IMR-90 (cell line): ENCODE data around the gene PCYOX1L. TPM values are rescaled to one million over a fixed set of nuclear protein-coding genes. Genes with fewer than 3 reads are reported as not detected.

ENCODE experiments used
- ATAC-seq: fragments of 200-7000 bp; cut with Tn5 transposase; 2 replicates; pipeline ENCODE4 v1.9.1; 2020; ENCODE audit warnings: low read depth, mild to moderate bottlenecking, moderate library complexity
- BruUV-seq: library from RNA; stranded (reverse); fragments of 400-500 nt; replicated peaks from 2 replicates; lab custom pipeline; 2021; lab: Mats Ljungman, UMichigan
- CTCF ChIA-PET: fragments of 300-600 bp; formaldehyde crosslinking; extraction: SDS; loops from one replicate; lab custom pipeline; 2021; ENCODE audit warnings: antibody characterized with exemption; lab: Yijun Ruan, JAX
- POLR2A ChIA-PET: fragments of 300-600 bp; sonication (Branson Sonifier 250); formaldehyde crosslinking; loops from one replicate; lab custom pipeline; 2022; ENCODE audit warnings: antibody characterized with exemption; ENCODE audit not compliant: unreplicated experiment; lab: Charles Lee
- DNase-seq: peaks from one replicate; pipeline ENCODE4 v3.0.0; 2013
- H2AFZ ChIP-seq: replicated peaks from 2 replicates; pipeline ENCODE3; 2013; ENCODE audit warnings: low read length, mild to moderate bottlenecking; ENCODE audit not compliant: poor library complexity
- H2AK5ac ChIP-seq: 2 replicates; pipeline ENCODE4 v1.6.1; 2013; ENCODE audit warnings: low read depth, low read length, inconsistent platforms
- H2AK9ac ChIP-seq: replicated peaks from 2 replicates; pipeline ENCODE3; 2013; ENCODE audit warnings: mild to moderate bottlenecking, low read depth, low read length, moderate library complexity; ENCODE audit not compliant: poor library complexity
- H2BK120ac ChIP-seq: 2 replicates; pipeline ENCODE4 v1.6.1; 2013; ENCODE audit warnings: low read depth, low read length, inconsistent platforms
- H2BK15ac ChIP-seq: 3 replicates; pipeline ENCODE4 v1.6.1; 2013; ENCODE audit warnings: low read depth, low read length, inconsistent platforms
- H2BK20ac ChIP-seq: 2 replicates; pipeline ENCODE4 v1.6.1; 2013; ENCODE audit warnings: low read depth, mild to moderate bottlenecking, inconsistent platforms, low read length, moderate library complexity
- H2BK5ac ChIP-seq: 2 replicates; pipeline ENCODE4 v1.6.1; 2013; ENCODE audit warnings: mild to moderate bottlenecking, low read depth, low read length, inconsistent platforms; ENCODE audit not compliant: poor library complexity, severe bottlenecking
- H3K14ac ChIP-seq: replicated peaks from 2 replicates; pipeline ENCODE4 v1.6.1; 2013; ENCODE audit warnings: low read depth, low read length, inconsistent platforms
- H3K18ac ChIP-seq: 2 replicates; pipeline ENCODE4 v1.6.1; 2013; ENCODE audit warnings: low read depth, low read length, control low read depth
- H3K23ac ChIP-seq: 2 replicates; pipeline ENCODE4 v1.6.1; 2013; ENCODE audit warnings: low read depth, low read length, inconsistent platforms
- H3K27ac ChIP-seq: 2 replicates; pipeline ENCODE4 v1.5.1; 2013; ENCODE audit warnings: mild to moderate bottlenecking, control low read depth, low read length; ENCODE audit not compliant: insufficient read depth
- H3K27me3 ChIP-seq: 2 replicates; pipeline ENCODE4 v1.6.1; 2013; ENCODE audit warnings: low read length; ENCODE audit not compliant: control insufficient read depth, insufficient read depth
- H3K36me3 ChIP-seq: 2 replicates; pipeline ENCODE4 v1.6.1; 2013; ENCODE audit warnings: low read length, mixed read lengths; ENCODE audit not compliant: control insufficient read depth, insufficient read depth
- H3K4ac ChIP-seq: 2 replicates; pipeline ENCODE4 v1.6.1; 2013; ENCODE audit warnings: low read depth, low read length, inconsistent platforms
- H3K4me1 ChIP-seq: 2 replicates; pipeline ENCODE4 v1.6.1; 2013; ENCODE audit warnings: low read length, mixed read lengths; ENCODE audit not compliant: control insufficient read depth, insufficient read depth
- H3K4me2 ChIP-seq: 2 replicates; pipeline ENCODE4 v1.6.1; 2013; ENCODE audit warnings: low read depth, mild to moderate bottlenecking, control low read depth, low read length, moderate library complexity
- H3K4me3 ChIP-seq: 2 replicates; pipeline ENCODE4 v1.5.1; 2013; ENCODE audit warnings: low read depth, mild to moderate bottlenecking, control low read depth, low read length, moderate library complexity; ENCODE audit not compliant: insufficient read depth
- H3K56ac ChIP-seq: 2 replicates; pipeline ENCODE4 v1.6.1; 2013; ENCODE audit warnings: low read length, inconsistent platforms; ENCODE audit not compliant: insufficient read depth; ENCODE audit errors: extremely low read depth
- H3K79me1 ChIP-seq, 2 experiments: 2 replicates each; pipeline ENCODE4 v1.6.1; 2013; ENCODE audit warnings: low read length in 2 of 2, inconsistent platforms in 1 of 2, low read depth in 1 of 2
- H3K9ac ChIP-seq: 2 replicates; pipeline ENCODE4 v1.6.1; 2013; ENCODE audit warnings: low read depth, low read length, control low read depth
- H3K9me1 ChIP-seq: 2 replicates; pipeline ENCODE4 v1.6.1; 2013; ENCODE audit warnings: low read length, inconsistent platforms; ENCODE audit not compliant: insufficient read depth
- H3K9me3 ChIP-seq: 2 replicates; pipeline ENCODE4 v1.6.1; 2013; ENCODE audit warnings: low read length; ENCODE audit not compliant: control insufficient read depth, insufficient read depth
- H4K20me1 ChIP-seq: 2 replicates; pipeline ENCODE4 v1.6.1; 2013; ENCODE audit warnings: low read length, inconsistent platforms; ENCODE audit not compliant: insufficient read depth
- H4K5ac ChIP-seq: 2 replicates; pipeline ENCODE4 v1.6.1; 2013; ENCODE audit warnings: mild to moderate bottlenecking, low read depth, low read length, control low read depth
- H4K8ac ChIP-seq, 2 experiments: 2 replicates each; pipeline ENCODE4 v1.6.1; 2013; ENCODE audit warnings: low read depth in 2 of 2, low read length in 2 of 2, control low read depth in 1 of 2, inconsistent platforms in 1 of 2
- H4K91ac ChIP-seq: 2 replicates; pipeline ENCODE4 v1.6.1; 2013; ENCODE audit warnings: low read depth, low read length, inconsistent platforms; ENCODE audit not compliant: insufficient read depth
- BHLHE40 ChIP-seq: fragments of 150-350 bp; IDR thresholded peaks from 2 replicates; pipeline ENCODE4 v1.6.1; 2016; ENCODE audit warnings: mild to moderate bottlenecking, low read depth, low read length
- CEBPB ChIP-seq: IDR thresholded peaks from 2 replicates; pipeline ENCODE4 v1.6.1; 2012; ENCODE audit warnings: low read depth, low read length, improper control_type of control experiment
- CHD1 ChIP-seq: IDR thresholded peaks from 2 replicates; pipeline ENCODE4 v1.6.1; 2012; ENCODE audit warnings: low read depth, low read length, improper control_type of control experiment
- ELK1 ChIP-seq: fragments of 150-350 bp; IDR thresholded peaks from 2 replicates; pipeline ENCODE4 v1.6.1; 2016; ENCODE audit warnings: low read depth, mild to moderate bottlenecking, low read length, moderate library complexity, borderline replicate concordance
- FOS ChIP-seq: fragments of 150-350 bp; IDR thresholded peaks from 2 replicates; pipeline ENCODE4 v1.6.1; 2016; ENCODE audit warnings: low read depth, low read length
- MAFK ChIP-seq: IDR thresholded peaks from 2 replicates; pipeline ENCODE4 v1.6.1; 2012; ENCODE audit warnings: low read depth, low read length, improper control_type of control experiment
- MAZ ChIP-seq: IDR thresholded peaks from 2 replicates; pipeline ENCODE4 v1.6.1; 2012; ENCODE audit warnings: low read depth, mild to moderate bottlenecking, low read length, improper control_type of control experiment, moderate library complexity, borderline replicate concordance
- MXI1 ChIP-seq: IDR thresholded peaks from 2 replicates; pipeline ENCODE4 v1.6.1; 2012; ENCODE audit warnings: low read depth, mild to moderate bottlenecking, low read length, moderate library complexity, borderline replicate concordance
- NFE2L2 ChIP-seq: fragments of 150-350 bp; IDR thresholded peaks from 2 replicates; pipeline ENCODE4 v1.6.1; 2016; ENCODE audit warnings: low read depth, mild to moderate bottlenecking, low read length
- POLR2A ChIP-seq: IDR thresholded peaks from 2 replicates; pipeline ENCODE4 v1.6.1; 2012; ENCODE audit warnings: mild to moderate bottlenecking, low read depth, low read length
- RAD21 ChIP-seq: IDR thresholded peaks from 2 replicates; pipeline ENCODE4 v1.6.1; 2012; ENCODE audit warnings: low read length, improper control_type of control experiment
- RCOR1 ChIP-seq: IDR thresholded peaks from 2 replicates; pipeline ENCODE4 v1.6.1; 2012; ENCODE audit warnings: mild to moderate bottlenecking, low read length, improper control_type of control experiment; ENCODE audit not compliant: insufficient replicate concordance
- RFX5 ChIP-seq: IDR thresholded peaks from 2 replicates; pipeline ENCODE4 v1.8.0; 2012; ENCODE audit warnings: low read depth, mild to moderate bottlenecking, low read length, moderate library complexity
- SMC3 ChIP-seq: fragments of 150-350 bp; IDR thresholded peaks from 2 replicates; pipeline ENCODE4 v1.6.1; 2016; ENCODE audit warnings: low read depth, mild to moderate bottlenecking, antibody characterized with exemption, low read length, moderate library complexity
- WGBS, 2 experiments: methylation state at CpG; one replicate each; pipeline versions ENCODE4 v1.1.5 to v1.1.7; 2013; ENCODE audit warnings: missing lambda C conversion rate in 2 of 2; ENCODE audit not compliant: insufficient read length in 1 of 2; ENCODE audit errors: extremely low coverage in 2 of 2; 5-methylcytosine and 5-hydroxymethylcytosine counted together
- dilution Hi-C: fragments of 300-500 bp; cut with HindIII; formaldehyde crosslinking; loops from one replicate; pipeline ENCODE4 v1.14.3; 2018; ENCODE audit warnings: low sequenced_read_pairs; ENCODE audit not compliant: unreplicated experiment
- in situ Hi-C: fragments of 300-500 bp; cut with MboI; formaldehyde crosslinking; loops from 3 replicates; pipeline ENCODE4 v1.14.3; 2019; ENCODE audit warnings: low sequenced_read_pairs, inconsistent platforms, mixed read lengths
- intact Hi-C: fragments of 100-400 bp; cut with micrococcal nuclease; formaldehyde crosslinking; loops from 2 replicates; pipeline ENCODE4 v1.10.0; 2022
- polyA plus RNA-seq, 3 experiments: library from polyadenylated mRNA; depleted of rRNA; stranded (reverse); fragments of >200 nt; gene quantifications; 2 replicates each; pipeline ENCODE4 v1.2.3, GENCODE V29; 2012; ENCODE audit warnings: low replicate concordance in 1 of 3
- total RNA-seq: library from RNA; depleted of rRNA; stranded (reverse); fragments of >200 nt; gene quantifications from 2 replicates; pipeline ENCODE4 v1.2.3, GENCODE V29; 2012
- TF ChIP-seq, protein P1 (sequence below): conservative IDR thresholded peaks from 2 replicates; pipeline ENCODE4 v1.5.1; 2012; ENCODE audit warnings: mild to moderate bottlenecking, low read depth, low read length, improper control_type of control experiment
- TF ChIP-seq, protein P2 (sequence below): fragments of 150-350 bp; IDR thresholded peaks from 2 replicates; pipeline ENCODE4 v1.6.1; 2017; ENCODE audit warnings: mild to moderate bottlenecking, antibody characterized with exemption, low read length, low read depth

Gene PCYOX1L
- total and polyA plus RNA-seq, 2 of the 4 experiments (the other 2 are of a cell fraction): 7.0 to 14.3 TPM

GRCh38 chr5:149315753-149316152 lies 42.1 kb upstream of the PCYOX1L start:
- no peaks in the 10 kb centered on the region for H4K20me1 ChIP-seq
- ChIA-PET POLR2A (no interaction called here), CTCF (interaction anchor here (0.9 to 2.7 kb wide), 2 partner anchors 27 to 52 kb away, joined by 3 to 8 read pairs; no protein-coding TSS in a partner anchor)
- no TSS peak for BruUV-seq
- H3K9ac ChIP-seq: no peak overlapping the region
- in situ Hi-C loops (no loop called here), intact Hi-C loops (loop anchor here (2.0 kb wide), 1 partner anchor 249 kb away; no protein-coding TSS in a partner anchor), dilution Hi-C loops (no loop called here)
- H2BK15ac ChIP-seq: no peak overlapping the region
- H3K23ac ChIP-seq: no peak overlapping the region
- no peaks in the 10 kb centered on the region for H3K27me3 ChIP-seq
- H4K8ac ChIP-seq: no peak overlapping the region
- H3K18ac ChIP-seq: no peak overlapping the region
- H3K9me1 ChIP-seq: peaks cover 26% of the 10 kb centered on the region
- H3K4ac ChIP-seq: no peak overlapping the region
- TF ChIP-seq MXI1 (no peak), NFE2L2 (no peak), ELK1 (no peak), BHLHE40 (no peak), CHD1 (no peak), FOS (no peak), RCOR1 (no peak), RFX5 (no peak), MAFK (no peak), MAZ (no peak), POLR2A (no peak), CEBPB (no peak), SMC3 (no peak), RAD21 (no peak)
- TF ChIP-seq, protein P1, sequence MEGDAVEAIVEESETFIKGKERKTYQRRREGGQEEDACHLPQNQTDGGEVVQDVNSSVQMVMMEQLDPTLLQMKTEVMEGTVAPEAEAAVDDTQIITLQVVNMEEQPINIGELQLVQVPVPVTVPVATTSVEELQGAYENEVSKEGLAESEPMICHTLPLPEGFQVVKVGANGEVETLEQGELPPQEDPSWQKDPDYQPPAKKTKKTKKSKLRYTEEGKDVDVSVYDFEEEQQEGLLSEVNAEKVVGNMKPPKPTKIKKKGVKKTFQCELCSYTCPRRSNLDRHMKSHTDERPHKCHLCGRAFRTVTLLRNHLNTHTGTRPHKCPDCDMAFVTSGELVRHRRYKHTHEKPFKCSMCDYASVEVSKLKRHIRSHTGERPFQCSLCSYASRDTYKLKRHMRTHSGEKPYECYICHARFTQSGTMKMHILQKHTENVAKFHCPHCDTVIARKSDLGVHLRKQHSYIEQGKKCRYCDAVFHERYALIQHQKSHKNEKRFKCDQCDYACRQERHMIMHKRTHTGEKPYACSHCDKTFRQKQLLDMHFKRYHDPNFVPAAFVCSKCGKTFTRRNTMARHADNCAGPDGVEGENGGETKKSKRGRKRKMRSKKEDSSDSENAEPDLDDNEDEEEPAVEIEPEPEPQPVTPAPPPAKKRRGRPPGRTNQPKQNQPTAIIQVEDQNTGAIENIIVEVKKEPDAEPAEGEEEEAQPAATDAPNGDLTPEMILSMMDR: no peak
- TF ChIP-seq, protein P2, sequence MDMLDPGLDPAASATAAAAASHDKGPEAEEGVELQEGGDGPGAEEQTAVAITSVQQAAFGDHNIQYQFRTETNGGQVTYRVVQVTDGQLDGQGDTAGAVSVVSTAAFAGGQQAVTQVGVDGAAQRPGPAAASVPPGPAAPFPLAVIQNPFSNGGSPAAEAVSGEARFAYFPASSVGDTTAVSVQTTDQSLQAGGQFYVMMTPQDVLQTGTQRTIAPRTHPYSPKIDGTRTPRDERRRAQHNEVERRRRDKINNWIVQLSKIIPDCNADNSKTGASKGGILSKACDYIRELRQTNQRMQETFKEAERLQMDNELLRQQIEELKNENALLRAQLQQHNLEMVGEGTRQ: no peak
- DNase-seq (no peak), ATAC-seq (no peak)
- H3K9me3 ChIP-seq: no peaks in the 10 kb centered on the region
- 76% methylated on average over 4 of the region's 6 CpGs; no CpG with 5 or more reads in 1 of the 2 experiments for WGBS, 2 experiments
- no peak overlapping the region for H4K5ac ChIP-seq
- H3K4me3 ChIP-seq: no peak overlapping the region
- H2AK9ac ChIP-seq: no peak overlapping the region
- H4K91ac ChIP-seq: no peak overlapping the region
- H3K36me3 ChIP-seq: no peaks in the 10 kb centered on the region
- H3K56ac ChIP-seq: no peak overlapping the region
- no peak overlapping the region for H3K14ac ChIP-seq
- H2AFZ ChIP-seq: no peak overlapping the region
- peaks cover 6% of the 10 kb centered on the region for H3K4me1 ChIP-seq
- no peak overlapping the region for H2BK120ac ChIP-seq
- H2AK5ac ChIP-seq: no peak overlapping the region
- H2BK5ac ChIP-seq: no peak overlapping the region
- H3K4me2 ChIP-seq: no peak overlapping the region
- no peak overlapping the region for H3K27ac ChIP-seq
- H2BK20ac ChIP-seq: no peak overlapping the region
- no peaks in the 10 kb centered on the region for H3K79me1 ChIP-seq
